Retinal pigment epithelial cell (primary cell): Measurements from ENCODE around the gene ERGIC2.
"Not testable (repeated sequence)": the region's sequence is repeated elsewhere in the genome, so short reads cannot be mapped to it uniquely, and the experiment has no call there.

ENCODE experiments used
- DNase-seq: peaks from one replicate; pipeline ENCODE4 v3.0.0-alpha.2; 2010; ENCODE audit warnings: low read depth
- H3K4me3 ChIP-seq: 2 replicates; pipeline ENCODE4 v1.5.1; 2011; ENCODE audit warnings: mild to moderate bottlenecking, low read length, control low read depth, moderate library complexity
- TF ChIP-seq, protein P1 (sequence below): conservative IDR thresholded peaks from 2 replicates; pipeline ENCODE4 v1.5.1; 2011; ENCODE audit warnings: low read depth, low read length, control low read depth, inconsistent platforms

Gene ERGIC2

DNA sequence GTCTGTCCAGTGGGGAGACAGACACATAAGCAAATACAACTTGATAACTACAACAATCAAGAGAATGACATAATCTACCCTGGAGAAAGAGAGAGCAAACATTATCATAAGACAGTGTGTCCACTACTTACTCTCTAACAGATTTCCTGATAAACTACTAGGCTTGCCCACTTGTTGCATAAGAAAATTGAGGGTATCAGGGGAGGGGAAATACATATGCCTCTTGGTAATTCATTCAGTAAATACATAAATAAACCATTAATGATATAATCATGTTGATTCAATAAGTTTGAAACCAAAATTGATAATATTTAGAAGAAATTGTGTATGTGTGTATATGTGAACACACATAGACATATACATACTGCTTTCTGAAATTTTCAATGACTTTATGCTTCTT, 76.6 kb downstream of the ERGIC2 start:
- TF ChIP-seq, protein P1, sequence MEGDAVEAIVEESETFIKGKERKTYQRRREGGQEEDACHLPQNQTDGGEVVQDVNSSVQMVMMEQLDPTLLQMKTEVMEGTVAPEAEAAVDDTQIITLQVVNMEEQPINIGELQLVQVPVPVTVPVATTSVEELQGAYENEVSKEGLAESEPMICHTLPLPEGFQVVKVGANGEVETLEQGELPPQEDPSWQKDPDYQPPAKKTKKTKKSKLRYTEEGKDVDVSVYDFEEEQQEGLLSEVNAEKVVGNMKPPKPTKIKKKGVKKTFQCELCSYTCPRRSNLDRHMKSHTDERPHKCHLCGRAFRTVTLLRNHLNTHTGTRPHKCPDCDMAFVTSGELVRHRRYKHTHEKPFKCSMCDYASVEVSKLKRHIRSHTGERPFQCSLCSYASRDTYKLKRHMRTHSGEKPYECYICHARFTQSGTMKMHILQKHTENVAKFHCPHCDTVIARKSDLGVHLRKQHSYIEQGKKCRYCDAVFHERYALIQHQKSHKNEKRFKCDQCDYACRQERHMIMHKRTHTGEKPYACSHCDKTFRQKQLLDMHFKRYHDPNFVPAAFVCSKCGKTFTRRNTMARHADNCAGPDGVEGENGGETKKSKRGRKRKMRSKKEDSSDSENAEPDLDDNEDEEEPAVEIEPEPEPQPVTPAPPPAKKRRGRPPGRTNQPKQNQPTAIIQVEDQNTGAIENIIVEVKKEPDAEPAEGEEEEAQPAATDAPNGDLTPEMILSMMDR: no peak
- no peak overlapping the region for H3K4me3 ChIP-seq
- DNase-seq: no peak

DNA sequence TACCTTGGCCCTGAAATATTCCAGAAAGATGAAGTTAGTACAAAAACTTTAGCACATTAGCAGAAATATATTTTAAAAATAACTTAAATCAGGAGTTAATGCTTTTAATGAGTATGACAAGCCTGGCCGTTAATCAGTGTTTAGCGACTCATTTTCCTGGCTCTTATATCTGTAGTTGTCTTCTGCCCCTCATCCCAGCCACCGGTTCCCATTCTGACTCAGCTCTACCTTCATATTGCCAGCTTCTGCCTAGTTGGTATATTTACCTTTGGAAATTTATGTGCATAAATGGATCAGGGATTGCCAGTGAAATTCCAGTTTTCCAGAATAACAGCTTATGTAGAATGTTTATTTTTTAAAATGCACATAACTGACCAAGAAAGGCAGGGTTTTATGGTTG, 79.9 kb downstream of the ERGIC2 start:
- H3K4me3 ChIP-seq: no peak overlapping the region
- no peak for DNase-seq
- TF ChIP-seq, protein P1: no peak

DNA sequence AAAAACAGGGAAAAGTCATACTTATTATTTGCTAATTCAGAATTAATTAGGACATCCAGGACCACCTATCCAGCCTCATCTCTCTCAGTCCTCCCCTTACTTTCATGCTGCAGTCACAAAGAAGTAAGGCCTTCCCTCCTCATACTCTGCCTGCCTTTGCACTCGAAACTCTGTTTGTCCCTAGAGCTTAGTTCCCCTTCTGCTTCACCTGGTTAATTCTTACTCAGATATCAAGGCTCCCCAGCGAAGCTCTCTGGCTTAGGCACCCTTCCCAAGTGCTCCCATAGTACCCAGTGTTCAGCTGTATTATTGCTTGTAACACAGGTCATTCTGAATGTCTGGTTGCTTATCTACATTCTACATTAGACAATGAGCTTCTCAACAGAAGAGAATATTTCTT, 81.3 kb downstream of the ERGIC2 start:
- no peak overlapping the region for H3K4me3 ChIP-seq
- DNase-seq: no peak
- TF ChIP-seq, protein P1: no peak

DNA sequence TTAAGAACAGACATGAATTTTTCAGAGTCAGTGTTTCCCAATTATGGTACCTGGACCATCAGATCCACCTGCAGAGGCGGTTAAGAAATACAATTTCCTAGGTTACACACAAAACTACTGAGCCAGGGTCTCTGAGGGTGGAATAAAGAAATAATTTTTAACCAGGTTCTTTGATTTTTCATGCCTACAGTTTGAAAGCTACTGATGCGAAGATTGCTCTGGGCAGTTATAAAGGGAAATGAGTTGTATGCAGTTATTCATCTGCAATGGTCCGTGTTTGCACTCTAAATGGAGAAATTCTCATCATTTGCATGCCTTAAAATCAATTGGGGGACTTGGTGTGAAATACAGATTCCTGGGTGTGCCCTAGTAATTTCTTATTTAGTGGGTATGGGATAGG, 89.7 kb downstream of the ERGIC2 start:
- H3K4me3 ChIP-seq: no peak overlapping the region
- TF ChIP-seq, protein P1: no peak
- no peak for DNase-seq

DNA sequence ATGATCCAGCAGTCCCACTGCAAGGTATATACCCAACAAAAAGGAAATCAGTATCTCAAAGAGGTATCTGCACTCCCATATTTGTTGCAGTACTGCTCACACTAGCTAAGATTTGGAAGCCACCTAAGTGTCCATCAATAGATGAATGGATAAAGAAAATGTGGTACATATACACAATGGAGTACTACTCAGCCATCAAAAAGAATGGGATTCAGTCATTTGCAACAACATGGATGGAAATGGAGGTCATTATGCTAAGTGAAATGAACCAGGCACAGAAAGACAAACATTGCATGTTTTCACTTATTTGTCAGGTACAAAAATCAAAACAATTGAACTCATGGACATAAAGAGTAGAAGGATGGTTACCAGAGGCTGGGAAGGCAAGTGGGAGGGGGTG, 90.5 kb downstream of the ERGIC2 start:
- not testable (repeated sequence) for DNase-seq

DNA sequence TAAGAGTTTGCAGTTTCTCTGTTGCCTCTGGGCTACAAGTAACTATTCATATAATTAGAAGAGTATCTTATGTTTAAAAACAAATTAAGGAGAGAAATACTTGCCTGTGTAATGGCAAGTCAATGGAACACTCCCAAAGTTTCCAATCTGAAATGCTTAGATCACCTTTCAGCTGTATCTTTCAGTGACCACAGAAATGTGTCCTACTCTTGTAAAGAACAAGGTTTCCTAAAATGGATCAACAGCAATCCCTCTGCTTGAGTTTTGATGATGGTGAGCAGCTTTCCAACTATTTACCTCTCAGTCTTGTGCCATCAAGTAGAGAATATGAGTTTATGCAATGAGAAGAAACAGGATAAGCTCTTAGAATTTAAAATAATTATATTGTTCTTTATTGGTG, 92.9 kb downstream of the ERGIC2 start:
- no peak overlapping the region for H3K4me3 ChIP-seq
- TF ChIP-seq, protein P1: no peak
- DNase-seq: no peak

More for the DNA sequence above, 90.5 kb downstream of the ERGIC2 start:
- H3K4me3 ChIP-seq: not testable (repeated sequence)

DNA sequence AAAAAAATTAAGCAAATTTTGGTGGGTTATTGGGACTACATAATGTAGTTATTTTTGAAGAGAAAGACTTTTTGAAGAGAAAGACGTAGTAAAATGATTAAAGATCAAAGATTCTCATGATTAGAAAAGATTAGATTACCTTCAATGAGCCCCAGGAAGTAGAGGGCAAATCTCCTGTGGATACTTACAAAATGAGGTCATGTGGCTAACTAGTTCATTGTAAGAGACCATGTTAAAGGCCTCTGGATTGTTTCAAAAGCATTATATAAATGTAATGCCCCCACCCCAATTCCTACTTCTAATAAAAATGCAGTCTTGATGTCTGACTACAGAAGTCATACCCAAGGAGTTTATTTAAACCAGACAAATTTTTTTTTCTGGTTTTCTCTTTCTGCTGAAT, 93.3 kb downstream of the ERGIC2 start:
- TF ChIP-seq, protein P1: no peak
- no peak for DNase-seq
- no peak overlapping the region for H3K4me3 ChIP-seq
